Endothelial cell of umbilical vein (primary cell): ENCODE measurements around the gene SCAPER.

Source experiments
- CTCF ChIP-seq, 2 donors: IDR thresholded peaks; 1 replicate in 1 of 2; 2 replicates in 1 of 2; pipeline ENCODE4 v1.5.1; 2011; ENCODE audit warnings: low read length in 2 of 2, mild to moderate bottlenecking in 2 of 2, moderate library complexity in 2 of 2, control low read depth in 1 of 2, inconsistent platforms in 1 of 2, low read depth in 1 of 2; ENCODE audit not compliant: insufficient read depth in 1 of 2; ENCODE audit errors: extremely low read depth in 1 of 2
- EZH2 ChIP-seq: IDR thresholded peaks from 2 replicates; pipeline ENCODE4 v1.6.1; 2012; ENCODE audit warnings: borderline replicate concordance, low read depth, mild to moderate bottlenecking, moderate library complexity, low read length, inconsistent platforms; ENCODE audit not compliant: severe bottlenecking
- MAX ChIP-seq: IDR thresholded peaks from 2 replicates; pipeline ENCODE4 v1.6.1; 2011; ENCODE audit not compliant: insufficient read depth, insufficient read length
- MYC ChIP-seq: IDR thresholded peaks from one replicate; pipeline ENCODE4 v1.6.1; 2011; ENCODE audit warnings: mild to moderate bottlenecking, low read depth, low read length
- POLR2A ChIP-seq: IDR thresholded peaks from 2 replicates; pipeline ENCODE4 v1.6.1; 2012; ENCODE audit warnings: low read depth, mild to moderate bottlenecking, control low read depth, low read length
- POLR2AphosphoS5 ChIP-seq: IDR thresholded peaks from 2 replicates; pipeline ENCODE4 v1.6.1; 2012; ENCODE audit warnings: low read depth, mild to moderate bottlenecking, control low read depth, low read length, moderate library complexity; ENCODE audit not compliant: insufficient read depth

DNA sequence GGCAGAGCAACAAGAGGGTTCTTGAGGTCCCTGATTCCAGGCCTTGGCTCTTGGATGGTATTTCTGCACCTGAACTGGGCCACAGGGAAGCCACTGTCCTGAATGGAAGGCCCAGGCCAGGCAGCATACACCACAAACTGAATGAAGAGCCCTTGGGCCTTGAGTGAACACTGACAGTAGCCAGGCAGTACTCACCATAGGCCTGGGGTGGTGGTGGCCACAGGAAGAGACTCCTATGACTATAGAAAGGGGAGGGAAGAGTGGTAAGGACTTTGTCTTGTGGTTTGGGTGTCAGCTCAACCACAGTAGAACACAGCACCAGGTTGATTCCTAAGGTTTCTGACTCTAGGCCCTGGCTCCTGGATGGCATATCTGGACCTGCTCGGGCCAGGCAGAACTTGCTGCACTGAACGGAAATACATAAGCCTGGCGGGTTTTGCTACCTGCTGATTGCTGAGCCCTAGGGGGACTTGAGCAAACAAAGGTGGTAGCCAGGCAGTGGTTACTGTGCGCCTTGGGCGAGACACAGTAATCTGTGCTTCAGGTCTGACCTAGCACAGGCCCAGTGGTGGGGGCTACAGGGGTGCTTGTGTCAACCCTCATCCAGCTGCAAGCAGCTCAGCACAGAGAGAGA, 327.1 kb downstream of the SCAPER start:
- TF ChIP-seq POLR2AphosphoS5 (no peak), CTCF (IDR thresholded peaks at IDR 0.05; ENCODE audit: extremely low read depth in 1 of 2, insufficient read depth in 1 of 2, low read depth in 1 of 2, low read length in 2 of 2) (no peak), POLR2A (no peak), EZH2 (no peak), MAX (no peak), MYC (no peak)
